NCI-H2227 (cell line): ENCODE results near the gene LANCL1.
A peak's percentile ranks its signal among the peaks of the same experiment; 100 is the strongest.
"Not testable (repeated sequence)": the region's sequence is repeated elsewhere in the genome, so short reads cannot be mapped to it uniquely, and the experiment has no call there.

Experiments
- DNase-seq: peaks from one replicate; lab custom pipeline; 2025; ENCODE audit not compliant: unreplicated experiment; lab: John Stamatoyannopoulos, UW

Gene LANCL1

DNA sequence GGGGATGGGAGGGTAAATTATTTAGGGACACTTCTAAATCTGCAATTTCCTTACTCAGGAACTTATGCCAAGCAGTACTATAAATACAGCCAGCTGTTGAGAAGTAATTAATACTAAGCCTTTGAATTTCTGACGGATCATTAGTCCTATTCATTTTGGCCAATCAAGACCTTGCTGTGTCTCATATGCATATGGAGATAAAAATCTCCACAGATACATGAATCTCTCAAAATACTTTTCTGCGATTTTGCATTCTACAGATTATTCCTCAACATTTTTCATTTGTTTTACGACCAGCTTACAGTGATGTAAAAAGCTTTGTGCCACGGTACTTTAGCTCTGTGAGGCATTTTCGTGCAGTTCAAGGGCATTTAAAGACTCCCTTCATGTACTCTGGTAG, 16.7 kb downstream of the LANCL1 start:
- DNase-seq = no peak

GRCh38 chr2:210459407-210459806, 17.2 kb downstream of the LANCL1 start:
- DNase-seq = no peak

DNA sequence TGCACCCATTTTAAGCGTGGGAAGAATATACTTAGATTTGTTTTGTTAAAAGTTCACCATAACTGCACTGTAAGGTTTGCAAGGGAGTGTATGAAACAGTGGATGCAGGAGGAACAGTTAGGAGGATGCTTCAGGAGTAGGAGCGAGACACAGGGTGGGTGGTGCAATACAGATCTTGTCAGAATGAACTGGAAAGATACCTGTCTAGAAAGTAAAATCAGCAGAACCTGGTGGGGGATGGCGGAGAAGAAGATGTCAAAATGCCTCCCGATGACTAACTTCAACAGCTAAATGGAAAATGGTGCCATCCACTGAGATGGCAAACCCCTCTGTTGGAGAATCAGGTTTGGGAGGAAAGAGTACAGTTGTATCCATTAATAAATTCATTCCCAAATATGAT, 18.2 kb downstream of the LANCL1 start:
- DNase-seq = no peak

- no peak for DNase-seq
Observed at GRCh38 chr2:210456571-210456970, 20.0 kb downstream of the LANCL1 start.

- no peak for DNase-seq
Observed at GRCh38 chr2:210454336-210454735, 22.2 kb downstream of the LANCL1 start.

- DNase-seq = no peak
Observed at GRCh38 chr2:210452194-210452593, 24.4 kb downstream of the LANCL1 start.

DNA sequence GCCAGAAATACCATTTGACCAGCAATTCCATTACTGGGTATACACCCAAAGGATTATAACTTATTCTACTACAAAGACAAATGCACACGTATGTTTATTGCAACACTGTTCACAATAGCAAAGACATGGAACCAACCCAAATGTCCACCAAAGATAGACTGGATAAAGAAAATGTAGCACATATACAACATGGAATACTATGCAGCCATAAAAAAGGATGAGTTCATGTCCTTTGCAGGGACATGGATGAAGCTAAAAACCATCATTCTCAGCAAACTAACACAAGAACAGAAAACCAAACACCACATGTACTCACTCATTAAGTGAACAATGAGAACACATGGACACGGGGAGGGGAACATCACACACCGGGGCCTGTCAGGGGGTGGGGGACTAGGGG, 25.6 kb downstream of the LANCL1 start:
- not testable (repeated sequence) for DNase-seq

GRCh38 chr2:210445732-210446131, 30.8 kb downstream of the LANCL1 start:
- no peak for DNase-seq

DNA sequence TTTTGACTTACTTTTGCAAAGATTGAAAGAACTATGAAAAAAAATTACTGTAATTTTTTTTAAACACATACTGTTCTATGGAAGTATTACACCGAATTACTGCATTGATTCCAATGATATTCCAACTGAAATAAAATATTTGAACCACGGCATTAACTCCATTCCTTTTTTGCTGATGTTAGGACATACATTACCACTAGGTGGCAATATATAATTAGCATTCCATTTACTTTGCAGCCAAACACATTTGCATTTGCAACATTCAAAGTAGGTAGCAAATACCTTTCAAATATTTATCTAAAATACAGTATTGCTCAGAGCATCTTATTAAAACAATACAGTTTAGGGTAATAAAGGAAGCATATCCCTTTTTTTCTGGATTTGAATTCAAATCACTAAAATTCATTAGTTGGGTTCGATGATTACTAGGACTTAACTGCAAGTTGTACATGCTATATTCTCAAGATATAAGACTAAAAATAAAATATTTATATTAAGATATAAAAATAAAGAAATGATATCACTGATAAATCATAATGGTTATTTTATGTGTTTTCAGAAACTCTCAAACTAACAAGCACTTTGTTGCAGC, 31.3 kb downstream of the LANCL1 start:
- DNase-seq = peak; percentile 34

- no peak for DNase-seq
Observed at GRCh38 chr2:210443527-210443926, 33.0 kb downstream of the LANCL1 start.

- DNase-seq = no peak
Observed at GRCh38 chr2:210442878-210443277, 33.7 kb downstream of the LANCL1 start.

GRCh38 chr2:210442457-210442856, 34.1 kb downstream of the LANCL1 start:
- DNase-seq = no peak

DNA sequence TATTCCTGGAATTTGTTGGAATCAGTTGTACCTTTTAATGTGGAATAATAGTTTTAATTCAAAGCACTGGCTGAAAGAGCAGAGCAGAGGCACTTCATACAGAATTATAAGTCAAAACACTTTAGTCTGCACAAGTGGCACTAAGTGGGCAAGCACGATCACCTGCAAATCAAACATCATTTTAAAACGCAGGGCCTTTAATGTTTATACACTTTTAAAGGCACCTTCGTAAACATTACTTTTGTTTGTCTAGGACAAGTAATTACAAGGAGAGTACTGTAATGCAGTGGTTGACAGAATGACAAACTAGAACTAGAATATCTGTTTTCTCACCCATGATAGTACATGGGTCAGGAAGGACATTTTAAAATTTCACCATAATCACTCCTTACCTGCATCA, 36.4 kb downstream of the LANCL1 start:
- no peak for DNase-seq

- DNase-seq = no peak
Observed at GRCh38 chr2:210435439-210435838, 41.1 kb downstream of the LANCL1 start.

GRCh38 chr2:210432633-210433032, 43.9 kb downstream of the LANCL1 start:
- no peak for DNase-seq

GRCh38 chr2:210429403-210430137, 47.0 kb downstream of the LANCL1 start:
- no peak for DNase-seq

DNA sequence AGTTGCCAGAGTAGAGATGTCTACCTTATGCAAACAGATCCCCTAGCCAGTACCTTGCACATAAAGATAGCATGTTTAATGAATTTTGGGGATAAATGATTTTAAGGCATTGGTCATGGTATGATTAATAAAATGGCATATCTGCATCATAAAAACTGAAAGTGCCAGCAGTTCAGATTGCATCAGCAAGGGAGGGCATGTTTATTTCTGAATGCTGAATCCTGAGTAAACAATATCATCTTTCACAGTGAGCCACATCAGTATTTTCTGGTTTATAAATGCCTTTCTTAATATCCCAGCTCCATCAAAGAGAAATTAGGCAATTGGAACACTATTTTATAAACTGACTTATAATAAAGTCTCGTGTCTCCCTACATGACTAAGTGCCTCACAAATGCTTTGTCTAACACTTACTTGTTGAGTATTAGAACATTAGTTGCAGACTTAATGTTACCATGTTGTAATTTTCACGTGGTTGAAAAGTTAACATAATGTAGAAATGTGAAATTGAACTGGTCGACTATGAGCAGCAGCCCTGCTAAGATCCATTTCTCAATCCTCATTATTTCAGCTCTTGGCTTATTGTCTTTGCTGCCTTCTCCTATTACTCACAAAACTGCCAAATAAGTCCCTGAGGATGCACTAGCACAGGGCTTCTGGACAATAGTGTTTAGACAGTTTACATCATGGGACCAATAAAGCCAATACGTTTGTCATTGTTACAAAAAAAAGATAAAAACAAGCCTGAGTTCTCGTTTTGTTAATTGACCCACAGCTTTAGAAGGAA, 48.0 kb downstream of the LANCL1 start:
- DNase-seq = no peak

GRCh38 chr2:210427309-210427708, 49.2 kb downstream of the LANCL1 start:
- DNase-seq = not testable (repeated sequence)

DNA sequence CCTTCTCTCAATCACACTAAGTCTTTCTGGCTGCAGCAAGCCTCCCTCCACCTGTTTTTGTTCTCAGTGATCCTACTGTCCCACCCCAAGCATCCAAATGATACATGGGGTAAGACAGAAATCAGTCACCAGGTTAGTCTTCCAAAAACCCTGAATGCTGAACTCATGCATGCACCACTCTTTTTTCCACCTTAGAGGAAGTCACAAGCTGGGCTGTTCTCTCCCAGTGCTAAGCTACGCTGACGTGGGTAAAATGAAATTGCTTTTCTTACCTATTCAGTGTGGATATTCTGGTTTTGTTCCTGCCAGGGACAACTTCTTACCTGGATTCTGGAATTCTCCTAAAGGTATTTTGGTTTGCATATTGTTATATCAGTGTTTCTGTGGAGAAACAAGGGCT, 54.2 kb downstream of the LANCL1 start:
- no peak for DNase-seq

GRCh38 chr2:210421916-210422315, 54.6 kb downstream of the LANCL1 start:
- no peak for DNase-seq

- no peak for DNase-seq
Observed at GRCh38 chr2:210412660-210413059, 63.9 kb downstream of the LANCL1 start.

DNA sequence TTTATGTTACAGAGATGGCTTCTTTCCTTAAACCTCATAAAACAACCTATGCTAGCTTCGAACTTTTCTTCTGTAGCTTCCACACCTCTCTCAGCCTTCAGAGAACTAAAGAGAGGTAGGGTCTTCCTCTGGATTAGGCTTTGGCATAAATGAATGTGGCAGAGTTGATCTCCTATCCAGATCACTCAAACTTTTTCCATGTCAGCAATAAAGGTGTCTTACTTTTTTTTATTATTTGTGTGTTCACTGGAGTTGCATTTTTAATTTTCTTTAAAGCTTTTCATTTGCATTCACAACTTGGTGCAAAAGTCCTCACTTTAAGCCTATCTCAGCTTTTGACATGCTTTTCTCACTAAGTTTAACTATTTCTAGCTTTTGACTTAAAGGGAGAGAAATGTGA, 66.0 kb downstream of the LANCL1 start:
- DNase-seq = no peak
